GM19351 (cell line): ENCODE measurements around the gene POLR2H.

Source experiments
- ATAC-seq: cut with Tn5 transposase; IDR thresholded peaks from one replicate; pipeline ENCODE4 v1.9.1; 2021; ENCODE audit warnings: mild to moderate bottlenecking, moderate library complexity; ENCODE audit not compliant: unreplicated experiment

POLR2H gene

GRCh38 chr3:184361532-184361931, at the start of gene POLR2H, which contains the start of gene CLCN2:
Gene POLR2H, plus strand, starts transcription at chr3:184361710. Its CDS starts 1,783 bp downstream, at chr3:184363493.
Gene CLCN2, minus strand, starts transcription at chr3:184361605. Its CDS starts 126 bp downstream, at chr3:184361479.
- ATAC-seq, result peak; percentile 33

- peak; percentile 81 for ATAC-seq
Measured at GRCh38 chr3:184314363-184314699, 47.2 kb upstream of the POLR2H start, which contains the start of gene EIF4G1. Gene EIF4G1, plus strand, starts transcription at chr3:184314606. Its CDS starts 1,191 bp downstream, at chr3:184315797.

GRCh38 chr3:184314700-184315542, 46.6 kb upstream of the POLR2H start:
- peak; percentile 42 for ATAC-seq

- ATAC-seq, result peak; percentile 15
Measured at GRCh38 chr3:184315543-184315867, 46.0 kb upstream of the POLR2H start.

GRCh38 chr3:184315871-184316661, 45.4 kb upstream of the POLR2H start:
- no peak for ATAC-seq

GRCh38 chr3:184316792-184317191, 44.7 kb upstream of the POLR2H start:
- no peak for ATAC-seq

- no peak for ATAC-seq
Measured at GRCh38 chr3:184317201-184317600, 44.3 kb upstream of the POLR2H start.

GRCh38 chr3:184320104-184320445, 41.4 kb upstream of the POLR2H start:
- no peak for ATAC-seq

- ATAC-seq, result no peak
Measured at GRCh38 chr3:184321666-184322065, 39.8 kb upstream of the POLR2H start.

GRCh38 chr3:184322731-184323487, 38.6 kb upstream of the POLR2H start:
- ATAC-seq, result no peak

- ATAC-seq, result no peak
Measured at GRCh38 chr3:184323696-184324095, 37.8 kb upstream of the POLR2H start.

GRCh38 chr3:184325269-184325668, 36.2 kb upstream of the POLR2H start:
- ATAC-seq, result no peak

- ATAC-seq, result no peak
Measured at GRCh38 chr3:184325715-184326369, 35.7 kb upstream of the POLR2H start.

GRCh38 chr3:184327171-184327570, 34.3 kb upstream of the POLR2H start:
- ATAC-seq, result no peak

GRCh38 chr3:184328516-184328915, 33.0 kb upstream of the POLR2H start:
- ATAC-seq, result no peak

- no peak for ATAC-seq
Measured at GRCh38 chr3:184332370-184333090, 29.0 kb upstream of the POLR2H start.

GRCh38 chr3:184333190-184333589, 28.3 kb upstream of the POLR2H start:
- no peak for ATAC-seq

GRCh38 chr3:184333700-184334099, 27.8 kb upstream of the POLR2H start:
- ATAC-seq, result no peak

- no peak for ATAC-seq
Measured at GRCh38 chr3:184334470-184335158, 26.9 kb upstream of the POLR2H start.

- no peak for ATAC-seq
Measured at GRCh38 chr3:184335291-184335660, 26.2 kb upstream of the POLR2H start.
